GM13977 (cell line): ENCODE results near the gene TFIP11.

Experiments used
- DNase-seq: peaks from one replicate; pipeline ENCODE4 v3.0.0; 2012; ENCODE audit warnings: low spot score
- in situ Hi-C: fragments of 300-500 bp; cut with MboI; formaldehyde crosslinking; loops from one replicate; pipeline ENCODE4 v1.12.0; 2022; ENCODE audit warnings: low sequenced_read_pairs, low pct_unique_long_range_greater_than_20kb, mixed read lengths, inconsistent platforms; ENCODE audit not compliant: unreplicated experiment
- TF ChIP-seq, protein P1 (sequence below): IDR thresholded peaks from 2 replicates; pipeline ENCODE4 v1.5.1; 2012; ENCODE audit warnings: mild to moderate bottlenecking, control low read depth; ENCODE audit not compliant: insufficient read depth; ENCODE audit errors: extremely low read depth, missing control alignments

The TFIP11 gene

GRCh38 chr22:26499188-26499703 lies 13.0 kb downstream of the TFIP11 start:
- DNase-seq, result no peak
- in situ Hi-C loops, result no loop called here
- TF ChIP-seq, protein P1, sequence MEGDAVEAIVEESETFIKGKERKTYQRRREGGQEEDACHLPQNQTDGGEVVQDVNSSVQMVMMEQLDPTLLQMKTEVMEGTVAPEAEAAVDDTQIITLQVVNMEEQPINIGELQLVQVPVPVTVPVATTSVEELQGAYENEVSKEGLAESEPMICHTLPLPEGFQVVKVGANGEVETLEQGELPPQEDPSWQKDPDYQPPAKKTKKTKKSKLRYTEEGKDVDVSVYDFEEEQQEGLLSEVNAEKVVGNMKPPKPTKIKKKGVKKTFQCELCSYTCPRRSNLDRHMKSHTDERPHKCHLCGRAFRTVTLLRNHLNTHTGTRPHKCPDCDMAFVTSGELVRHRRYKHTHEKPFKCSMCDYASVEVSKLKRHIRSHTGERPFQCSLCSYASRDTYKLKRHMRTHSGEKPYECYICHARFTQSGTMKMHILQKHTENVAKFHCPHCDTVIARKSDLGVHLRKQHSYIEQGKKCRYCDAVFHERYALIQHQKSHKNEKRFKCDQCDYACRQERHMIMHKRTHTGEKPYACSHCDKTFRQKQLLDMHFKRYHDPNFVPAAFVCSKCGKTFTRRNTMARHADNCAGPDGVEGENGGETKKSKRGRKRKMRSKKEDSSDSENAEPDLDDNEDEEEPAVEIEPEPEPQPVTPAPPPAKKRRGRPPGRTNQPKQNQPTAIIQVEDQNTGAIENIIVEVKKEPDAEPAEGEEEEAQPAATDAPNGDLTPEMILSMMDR, result no peak

GRCh38 chr22:26496456-26496855 lies 15.8 kb downstream of the TFIP11 start:
- in situ Hi-C loops, result no loop called here
- TF ChIP-seq, protein P1, result no peak
- DNase-seq, result no peak

GRCh38 chr22:26494506-26494905 lies 17.8 kb downstream of the TFIP11 start:
- in situ Hi-C loops, result no loop called here
- TF ChIP-seq, protein P1, result no peak
- no peak for DNase-seq

GRCh38 chr22:26492220-26492619 lies 20.1 kb downstream of the TFIP11 start:
- TF ChIP-seq, protein P1, result no peak
- in situ Hi-C loops, result no loop called here
- no peak for DNase-seq

GRCh38 chr22:26489447-26490036 lies 22.7 kb downstream of the TFIP11 start:
- in situ Hi-C loops, result no loop called here
- TF ChIP-seq, protein P1, result no peak

GRCh38 chr22:26487996-26488395 lies 24.3 kb downstream of the TFIP11 start:
- TF ChIP-seq, protein P1, result no peak
- in situ Hi-C loops, result no loop called here

More at GRCh38 chr22:26489447-26490036, 22.7 kb downstream of the TFIP11 start:
- no peak for DNase-seq

More at GRCh38 chr22:26487996-26488395, 24.3 kb downstream of the TFIP11 start:
- DNase-seq, result no peak
